PC-3 (cell line): ENCODE results near the gene DNM3. TPM values are rescaled to one million over a fixed set of nuclear protein-coding genes. Genes with fewer than 3 reads are reported as not detected.

Experiments
- ATAC-seq: fragments of 200-7000 bp; cut with Tn5 transposase; 2 replicates; pipeline ENCODE4 v1.9.1; 2020; ENCODE audit warnings: mild to moderate bottlenecking, moderate library complexity
- BruUV-seq: library from RNA; stranded (reverse); fragments of 400-500 nt; replicated peaks from 2 replicates; lab custom pipeline; 2021; lab: Mats Ljungman, UMichigan
- CTCF ChIA-PET: fragments of 300-600 bp; sonication (Branson Sonifier 250); formaldehyde crosslinking; loops from one replicate; lab custom pipeline; 2022; ENCODE audit warnings: antibody characterized with exemption; lab: Charles Lee
- POLR2A ChIA-PET: fragments of 300-600 bp; sonication (Branson Sonifier 250); formaldehyde crosslinking; loops from one replicate; lab custom pipeline; 2022; ENCODE audit warnings: antibody characterized with exemption; ENCODE audit not compliant: unreplicated experiment; lab: Charles Lee
- DNase-seq: peaks from one replicate; pipeline ENCODE4 v3.0.0-alpha.2; 2015
- H2AFZ ChIP-seq: fragments of 300-600 bp; sonication (generic); 2 replicates; pipeline ENCODE4 v1.6.0; 2016; ENCODE audit warnings: antibody characterized with exemption, low read length
- H3F3A ChIP-seq: fragments of 300-600 bp; sonication (generic); one replicate; pipeline ENCODE4 v1.6.0; 2017; ENCODE audit warnings: antibody characterized with exemption, low read length, control low read depth, mild to moderate bottlenecking; ENCODE audit not compliant: unreplicated experiment
- H3K27ac ChIP-seq: fragments of 300-600 bp; sonication (generic); 2 replicates; pipeline ENCODE4 v1.5.1; 2016; ENCODE audit warnings: mild to moderate bottlenecking, low read length
- H3K27me3 ChIP-seq: fragments of 300-600 bp; sonication (generic); 2 replicates; pipeline ENCODE4 v1.6.1; 2016; ENCODE audit warnings: low read length, mixed read lengths
- H3K36me3 ChIP-seq: fragments of 300-600 bp; sonication (generic); 2 replicates; pipeline ENCODE4 v1.6.1; 2016; ENCODE audit warnings: low read depth, mixed run types, low read length, mixed read lengths
- H3K4me1 ChIP-seq: fragments of 300-600 bp; sonication (generic); 2 replicates; pipeline ENCODE4 v1.5.1; 2016; ENCODE audit warnings: low read length; ENCODE audit not compliant: insufficient read depth
- H3K4me2 ChIP-seq: fragments of 300-600 bp; sonication (generic); 2 replicates; pipeline ENCODE4 v1.6.0; 2016; ENCODE audit warnings: low read length
- H3K4me3 ChIP-seq: fragments of 300-600 bp; sonication (generic); 2 replicates; pipeline ENCODE4 v1.5.1; 2016; ENCODE audit warnings: mild to moderate bottlenecking, low read length, mixed read lengths
- H3K79me2 ChIP-seq: fragments of 300-600 bp; sonication (generic); 2 replicates; pipeline ENCODE4 v1.6.1; 2017; ENCODE audit warnings: low read length, mixed read lengths
- H3K9ac ChIP-seq: fragments of 300-600 bp; sonication (generic); 2 replicates; pipeline ENCODE4 v1.6.0; 2016; ENCODE audit warnings: mild to moderate bottlenecking, low read length
- H3K9me2 ChIP-seq: fragments of 300-600 bp; sonication (generic); replicated peaks from 2 replicates; pipeline ENCODE4 v1.6.1; 2016; ENCODE audit warnings: mixed run types, low read length, mixed read lengths
- H3K9me3 ChIP-seq: fragments of 300-600 bp; sonication (generic); 2 replicates; pipeline ENCODE4 v1.6.1; 2016; ENCODE audit warnings: low read length, mixed read lengths
- H4K20me1 ChIP-seq: fragments of 300-600 bp; sonication (generic); 2 replicates; pipeline ENCODE4 v1.6.1; 2016; ENCODE audit warnings: low read length, mixed read lengths
- CTCF ChIP-seq: fragments of 300-600 bp; sonication (generic); conservative IDR thresholded peaks from 2 replicates; pipeline ENCODE4 v1.5.1; 2017; ENCODE audit warnings: antibody characterized with exemption, low read depth, mild to moderate bottlenecking, low read length
- EZH2 ChIP-seq: fragments of 300-600 bp; sonication (generic); IDR thresholded peaks from one replicate; pipeline ENCODE4 v1.6.1; 2017; ENCODE audit warnings: antibody characterized with exemption, mild to moderate bottlenecking, low read length; ENCODE audit not compliant: unreplicated experiment
- EZH2phosphoT487 ChIP-seq: fragments of 300-600 bp; sonication (generic); IDR thresholded peaks from 2 replicates; pipeline ENCODE4 v1.6.1; 2018; ENCODE audit warnings: mild to moderate bottlenecking, antibody characterized with exemption, low read length, borderline replicate concordance
- intact Hi-C: fragments of 100-400 bp; cut with micrococcal nuclease; formaldehyde crosslinking; loops from 2 replicates; pipeline ENCODE4 v1.9.0; 2023
- total RNA-seq: library from RNA; depleted of rRNA; stranded (reverse); fragments of >200 nt; gene quantifications from 2 replicates; pipeline ENCODE4 v1.2.3, GENCODE V29; 2014

Gene DNM3
- total RNA-seq, 1 experiment from 2014 or later: 0.98 TPM

GRCh38 chr1:172068334-172068733 is 227.0 kb downstream of the DNM3 start:
- DNase-seq: no peak
- Histone ChIP-seq H3K9me3 (no peaks in the 10 kb centered on the region), H3K9me2 (no peaks in the 10 kb centered on the region), H3K4me2 (no peak overlapping the region), H3K4me1 (no peaks in the 10 kb centered on the region), H3K27ac (no peak overlapping the region), H3K9ac (no peak overlapping the region), H3K36me3 (no peaks in the 10 kb centered on the region), H4K20me1 (no peaks in the 10 kb centered on the region), H3K4me3 (no peak overlapping the region), H2AFZ (no peak overlapping the region), H3K27me3 (no peaks in the 10 kb centered on the region), H3K79me2 (no peaks in the 10 kb centered on the region), H3F3A (no peaks in the 10 kb centered on the region)
- TF ChIP-seq CTCF: no peak
- no peak for TF ChIP-seq EZH2phosphoT487
- ChIA-PET POLR2A (no interaction called here), CTCF (no interaction called here)
- no TSS peak for BruUV-seq
- no peak for ATAC-seq
- intact Hi-C loops: no loop called here

DNA sequence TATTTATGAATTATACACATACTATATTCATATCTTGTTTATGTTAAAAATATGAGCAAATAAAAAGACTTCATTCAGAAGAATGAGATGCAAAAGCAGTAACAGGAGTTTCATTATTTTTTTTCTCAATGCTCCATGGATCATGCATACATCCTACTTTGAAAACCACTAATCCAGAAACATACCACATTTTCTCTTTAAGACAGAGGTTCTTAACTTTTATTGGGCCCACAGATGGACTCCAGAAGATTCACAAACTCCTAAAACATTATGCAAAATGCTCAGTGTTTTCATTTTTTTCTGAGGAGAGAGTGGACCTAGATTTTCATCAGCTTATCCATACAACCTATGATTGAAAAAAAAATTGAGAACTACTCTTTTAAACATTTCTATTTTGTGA is 227.8 kb downstream of the DNM3 start:
- Histone ChIP-seq H4K20me1 (no peaks in the 10 kb centered on the region), H3F3A (no peaks in the 10 kb centered on the region), H3K36me3 (no peaks in the 10 kb centered on the region), H3K27me3 (no peaks in the 10 kb centered on the region), H3K4me1 (no peaks in the 10 kb centered on the region), H3K9me3 (no peaks in the 10 kb centered on the region), H3K9me2 (no peaks in the 10 kb centered on the region), H3K79me2 (no peaks in the 10 kb centered on the region), H3K4me2 (no peak overlapping the region), H3K27ac (no peak overlapping the region), H3K4me3 (no peak overlapping the region), H2AFZ (no peak overlapping the region), H3K9ac (no peak overlapping the region)
- BruUV-seq: no TSS peak
- intact Hi-C loops: no loop called here
- DNase-seq (no peak), ATAC-seq (no peak)
- ChIA-PET CTCF (interaction anchor here (0.6 kb wide), 1 partner anchor 267 kb away, joined by 4 read pairs; no protein-coding TSS in a partner anchor), POLR2A (no interaction called here)
- TF ChIP-seq EZH2phosphoT487 (no peak), CTCF (no peak), EZH2 (no peak)

DNA sequence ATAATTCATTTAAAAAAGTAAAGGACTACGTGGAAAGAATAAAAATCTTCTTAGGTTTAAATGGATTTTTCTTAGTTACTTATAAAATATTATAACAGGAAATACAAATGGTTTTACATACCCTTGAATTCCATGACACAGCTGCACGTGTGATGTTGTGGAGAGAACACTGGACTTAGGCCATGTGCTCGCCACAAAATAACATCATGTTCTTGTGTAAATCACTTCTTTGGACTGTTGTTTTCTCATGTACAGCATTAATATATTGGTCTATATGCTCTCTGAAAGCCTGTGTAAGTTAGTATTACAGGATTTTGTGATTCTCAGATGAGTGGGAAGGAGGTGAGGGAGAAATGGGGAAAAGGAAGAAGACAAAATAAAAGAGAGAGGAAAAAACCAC is 228.2 kb downstream of the DNM3 start:
- ChIA-PET CTCF (interaction anchor here (0.6 kb wide), 1 partner anchor 268 kb away, joined by 4 read pairs; no protein-coding TSS in a partner anchor), POLR2A (no interaction called here)
- ATAC-seq (no peak), DNase-seq (no peak)
- Histone ChIP-seq H3K9me2 (no peaks in the 10 kb centered on the region), H3K27ac (no peak overlapping the region), H3K36me3 (no peaks in the 10 kb centered on the region), H3K4me3 (no peak overlapping the region), H3K27me3 (no peaks in the 10 kb centered on the region), H3K9ac (no peak overlapping the region), H3K79me2 (no peaks in the 10 kb centered on the region), H3K9me3 (no peaks in the 10 kb centered on the region), H3F3A (no peaks in the 10 kb centered on the region), H3K4me1 (no peaks in the 10 kb centered on the region), H3K4me2 (no peak overlapping the region), H2AFZ (no peak overlapping the region; the same call in 1 of the 2 replicates), H4K20me1 (no peaks in the 10 kb centered on the region)
- TF ChIP-seq EZH2phosphoT487: no peak
- TF ChIP-seq EZH2: no peak
- TF ChIP-seq CTCF: no peak
- BruUV-seq: no TSS peak
- intact Hi-C loops: no loop called here
